ENCODE measurements around the gene ANTXR1.

GRCh38 chr2:69021727-69022126, 8.7 kb downstream of the ANTXR1 start:
- TF ChIP-seq CTCF (IDR thresholded peaks at IDR 0.05) (no peak), MXI1 (IDR thresholded peaks at IDR 0.05; ENCODE audit: low read depth, low read length) (no peak), EZH2phosphoT487 (IDR thresholded peaks at IDR 0.05; ENCODE audit: borderline replicate concordance, low read depth) (no peak), NRF1 (IDR thresholded peaks at IDR 0.05; ENCODE audit: low read depth, low read length) (no peak), TAF1 (IDR thresholded peaks at IDR 0.05; ENCODE audit: borderline replicate concordance, low read depth, low read length) (no peak), SIN3A (IDR thresholded peaks at IDR 0.05; ENCODE audit: borderline replicate concordance, low read depth, low read length) (no peak)

Data from SK-N-SH (cell line).